HCT116 (cell line): Measurements from ENCODE around the gene HOTAIR. TPM values are rescaled to one million over a fixed set of nuclear protein-coding genes. Genes with fewer than 3 reads are reported as not detected.

Source experiments
- ATAC-seq: fragments of 200-7000 bp; cut with Tn5 transposase; 2 replicates; pipeline ENCODE4 v1.9.1; 2020; ENCODE audit warnings: mild to moderate bottlenecking, moderate library complexity
- BruUV-seq: library from RNA; stranded (reverse); fragments of 400-500 nt; replicated peaks from 2 replicates; lab custom pipeline; 2021; lab: Mats Ljungman, UMichigan
- CTCF ChIA-PET: fragments of 300-600 bp; sonication (Branson Sonifier 250); formaldehyde crosslinking; loops from one replicate; lab custom pipeline; 2021; ENCODE audit warnings: antibody characterized with exemption; lab: Charles Lee
- POLR2A ChIA-PET: fragments of 300-600, 350-600 bp; sonication (Branson Sonifier 250); formaldehyde crosslinking; loops from one replicate; lab custom pipeline; 2021; ENCODE audit warnings: antibody characterized with exemption; lab: Charles Lee
- RAD21 ChIA-PET, 2 experiments: fragments of 300-600 bp; sonication (Branson Sonifier 250); formaldehyde crosslinking; loops; one replicate each; lab custom pipeline; 2023; ENCODE audit warnings: low total read pairs in 2 of 2; ENCODE audit not compliant: uncharacterized antibody in 2 of 2, unreplicated experiment in 2 of 2, low non-redundant PET in 1 of 2; lab: Charles Lee
- DNase-seq: peaks from one replicate; pipeline ENCODE4 v3.0.0-alpha.2; 2010; ENCODE audit warnings: low read depth, low spot score
- H2AFZ ChIP-seq: fragments of 200-600 bp; shearing (Covaris generic), sonication (generic); 2 replicates; pipeline ENCODE4 v1.6.1; 2017; ENCODE audit warnings: low read depth, mixed run types, mixed read lengths, antibody characterized with exemption, low read length; ENCODE audit not compliant: poor library complexity, severe bottlenecking
- H3K27ac ChIP-seq: 2 replicates; pipeline ENCODE4 v1.5.1; 2012; ENCODE audit warnings: low read depth, low read length
- H3K27me3 ChIP-seq: fragments of 200-600 bp; sonication (generic); 2 replicates; pipeline ENCODE4 v1.6.1; 2016; ENCODE audit warnings: mixed run types, low read length, mixed read lengths; ENCODE audit not compliant: insufficient read depth
- H3K36me3 ChIP-seq, 2 experiments: fragments of 200-500 bp in 1 of 2; fragments of 200-600 bp in 1 of 2; sonication (Bioruptor generic) in 1 of 2; sonication (generic) in 1 of 2; 2 replicates each; pipeline versions ENCODE4 v1.5.1 to v1.6.1; 2014 to 2016; ENCODE audit warnings: low read length in 2 of 2, inconsistent platforms in 1 of 2, mixed read lengths in 1 of 2, mixed run types in 1 of 2; ENCODE audit not compliant: insufficient read depth in 2 of 2, control insufficient read depth in 1 of 2
- H3K4me1 ChIP-seq, 2 experiments: fragments of 200-600 bp in 1 of 2; sonication (generic) in 1 of 2; 2 replicates each; pipeline versions ENCODE4 v1.5.1 to v1.6.1; 2012 to 2017; ENCODE audit warnings: low read length in 2 of 2, inconsistent platforms in 1 of 2, mild to moderate bottlenecking in 1 of 2, mixed read lengths in 1 of 2, mixed run types in 1 of 2, moderate library complexity in 1 of 2; ENCODE audit not compliant: insufficient read depth in 2 of 2, control insufficient read depth in 1 of 2
- H3K4me2 ChIP-seq: fragments of 200-600 bp; sonication (generic); 2 replicates; pipeline ENCODE4 v1.6.1; 2017; ENCODE audit warnings: mixed run types, low read length, mixed read lengths
- H3K4me3 ChIP-seq, 2 experiments: fragments of 200-600 bp in 1 of 2; sonication (generic) in 1 of 2; replicated peaks in 1 of 2; 2 replicates each; pipeline ENCODE4 v1.5.1; 2011 to 2016; ENCODE audit warnings: low read length in 2 of 2, control low read depth in 1 of 2, low read depth in 1 of 2, mild to moderate bottlenecking in 1 of 2, mixed read lengths in 1 of 2, mixed run types in 1 of 2
- H3K79me2 ChIP-seq: fragments of 200-600 bp; sonication (generic); 2 replicates; pipeline ENCODE4 v1.6.1; 2017; ENCODE audit warnings: mild to moderate bottlenecking, mixed run types, low read length, moderate library complexity, mixed read lengths; ENCODE audit not compliant: insufficient read depth
- H3K9ac ChIP-seq: fragments of 200-600 bp; sonication (generic); 2 replicates; pipeline ENCODE4 v1.6.1; 2016; ENCODE audit warnings: low read length, mixed read lengths
- H3K9me2 ChIP-seq: fragments of 200-600 bp; sonication (generic), shearing (Covaris generic); 2 replicates; pipeline ENCODE4 v1.6.1; 2017; ENCODE audit warnings: mixed run types, mild to moderate bottlenecking, moderate library complexity; ENCODE audit not compliant: insufficient read depth
- H3K9me3 ChIP-seq, 2 experiments: fragments of 200-500 bp in 1 of 2; fragments of 200-600 bp in 1 of 2; sonication (Bioruptor generic) in 1 of 2; sonication (generic) in 1 of 2; 2 replicates each; pipeline ENCODE4 v1.6.1; 2014 to 2017; ENCODE audit warnings: low read length in 2 of 2, mixed read lengths in 2 of 2, inconsistent platforms in 1 of 2, low read depth in 1 of 2, mild to moderate bottlenecking in 1 of 2, mixed run types in 1 of 2, moderate library complexity in 1 of 2; ENCODE audit not compliant: control insufficient read depth in 1 of 2, insufficient read depth in 1 of 2
- H4K20me1 ChIP-seq: fragments of 200-600 bp; sonication (generic), shearing (Covaris generic); 2 replicates; pipeline ENCODE4 v1.6.1; 2017; ENCODE audit warnings: mixed run types, mild to moderate bottlenecking, moderate library complexity; ENCODE audit not compliant: insufficient read depth
- ATF3 ChIP-seq: IDR thresholded peaks from 2 replicates; pipeline ENCODE4 v1.6.1; 2012
- CBX3 ChIP-seq: IDR thresholded peaks from 2 replicates; pipeline ENCODE4 v1.6.1; 2012; ENCODE audit warnings: low read depth
- EGR1 ChIP-seq: IDR thresholded peaks from 2 replicates; pipeline ENCODE4 v1.6.1; 2012; ENCODE audit warnings: low read depth
- EZH2phosphoT487 ChIP-seq: fragments of 200-600 bp; IDR thresholded peaks from 2 replicates; pipeline ENCODE4 v1.6.1; 2018; ENCODE audit warnings: antibody characterized with exemption, borderline replicate concordance
- JUND ChIP-seq: IDR thresholded peaks from 2 replicates; pipeline ENCODE4 v1.6.1; 2012
- MAX ChIP-seq: IDR thresholded peaks from 2 replicates; pipeline ENCODE4 v1.6.1; 2012
- RAD21 ChIP-seq: IDR thresholded peaks from 2 replicates; pipeline ENCODE4 v1.6.1; 2012; ENCODE audit warnings: low read depth, mild to moderate bottlenecking
- REST ChIP-seq: IDR thresholded peaks from 2 replicates; pipeline ENCODE4 v1.6.1; 2012; ENCODE audit warnings: low read depth
- SIN3A ChIP-seq: IDR thresholded peaks from 2 replicates; pipeline ENCODE4 v1.6.1; 2012; ENCODE audit warnings: low read depth
- SP1 ChIP-seq: IDR thresholded peaks from 2 replicates; pipeline ENCODE4 v1.6.1; 2012; ENCODE audit warnings: low read depth
- SRF ChIP-seq: IDR thresholded peaks from 2 replicates; pipeline ENCODE4 v1.6.1; 2012; ENCODE audit warnings: low read depth
- TCF7L2 ChIP-seq: IDR thresholded peaks from 2 replicates; pipeline ENCODE4 v1.7.0; 2011; ENCODE audit warnings: borderline replicate concordance, inconsistent platforms; ENCODE audit not compliant: insufficient read depth, insufficient read length; ENCODE audit errors: extremely low read depth
- YY1 ChIP-seq: IDR thresholded peaks from 2 replicates; pipeline ENCODE4 v1.6.1; 2011; ENCODE audit warnings: low read length, low read depth, moderate library complexity, mild to moderate bottlenecking; ENCODE audit not compliant: insufficient replicate concordance; ENCODE audit errors: extremely low read depth
- ZBTB33 ChIP-seq: IDR thresholded peaks from 2 replicates; pipeline ENCODE4 v1.6.1; 2011; ENCODE audit warnings: mild to moderate bottlenecking, low read length, moderate library complexity; ENCODE audit not compliant: insufficient replicate concordance; ENCODE audit errors: extremely low read depth
- ZNF274 ChIP-seq: fragments of 200-500 bp; sonication (Bioruptor generic); IDR thresholded peaks from 2 replicates; pipeline ENCODE4 v1.6.1; 2014; ENCODE audit warnings: mild to moderate bottlenecking, low read depth, low read length, inconsistent platforms
- intact Hi-C: fragments of 100-400 bp; cut with micrococcal nuclease; formaldehyde crosslinking; loops from 2 replicates; pipeline ENCODE4 v1.10.0; 2022
- total RNA-seq: library from RNA; stranded (reverse); gene quantifications from one replicate; pipeline ENCODE4 v1.2.1, GENCODE V29; 2021; ENCODE audit not compliant: unreplicated experiment

HOTAIR gene
- total RNA-seq, 1 experiment from 2014 or later = 0.25 TPM

GRCh38 chr12:53970451-53970850 is 4.3 kb downstream of the HOTAIR start (continued):
- TF ChIP-seq REST = no peak

- intact Hi-C loops = no loop called here
- no peak overlapping the region for H3K9ac ChIP-seq
- H3K27ac ChIP-seq = no peak overlapping the region
- DNase-seq (no peak), ATAC-seq (no peak)
- no peak overlapping the region for H2AFZ ChIP-seq
- no peaks in the 10 kb centered on the region for H3K9me3 ChIP-seq
- RAD21 ChIA-PET = no interaction called here
- POLR2A ChIA-PET = no interaction called here
- peaks cover 0 to 11% of the 10 kb centered on the region in 2 experiments; a peak in 2 of 4 replicates for H3K4me1 ChIP-seq
- H3K4me2 ChIP-seq = no peak overlapping the region
- no peaks in the 10 kb centered on the region for H3K9me2 ChIP-seq
- no peaks in the 10 kb centered on the region for H4K20me1 ChIP-seq
- no peaks in the 10 kb centered on the region for H3K79me2 ChIP-seq
- H3K4me3 ChIP-seq = no peak overlapping the region
- no TSS peak for BruUV-seq
- CTCF ChIA-PET = no interaction called here
- no peaks in the 10 kb centered on the region for H3K36me3 ChIP-seq
- peaks cover 4% of the 10 kb centered on the region; the same call in 1 of the 2 replicates for H3K27me3 ChIP-seq
- TF ChIP-seq EGR1 (no peak), EZH2phosphoT487 (no peak), ATF3 (no peak), ZNF274 (no peak), SRF (no peak), TCF7L2 (no peak), ZBTB33 (no peak), MAX (no peak), RAD21 (no peak), REST (no peak), YY1 (no peak), CBX3 (no peak), SIN3A (no peak), SP1 (no peak), JUND (no peak)
These were observed 5.0 kb downstream of the HOTAIR start for GRCh38 chr12:53969588-53970259.
